Spleen (tissue), 11 donors: Measurements from ENCODE around the gene PTPRT. TPM values are rescaled to one million over a fixed set of nuclear protein-coding genes. Genes with fewer than 3 reads are reported as not detected.

Experiments used
- DNase-seq: peaks from one replicate; pipeline ENCODE4 v3.0.0-alpha.2; 2020
- H3K27ac ChIP-seq, 8 donors: fragments of 200-600 bp; sonication (generic) in 7 of 8; 1 replicate in 4 of 8; 2 replicates in 4 of 8; pipeline versions ENCODE4 v1.5.0 to v1.8.0; 2016 to 2021; ENCODE audit warnings: inconsistent platforms in 4 of 8, mild to moderate bottlenecking in 4 of 8, moderate library complexity in 1 of 8
- H3K27me3 ChIP-seq, 7 donors: fragments of 200-600 bp; sonication (generic) in 6 of 7; replicated peaks in 1 of 7; 1 replicate in 4 of 7; 2 replicates in 3 of 7; pipeline versions ENCODE4 v1.5.0 to v1.8.0; 2016 to 2021; ENCODE audit warnings: inconsistent platforms in 3 of 7, mild to moderate bottlenecking in 1 of 7
- H3K36me3 ChIP-seq, 6 donors: fragments of 200-600 bp; sonication (generic) in 5 of 6; 1 replicate in 4 of 6; 2 replicates in 2 of 6; pipeline versions ENCODE4 v1.5.0 to v1.8.0; 2016 to 2021; ENCODE audit warnings: inconsistent platforms in 2 of 6
- H3K4me1 ChIP-seq, 6 donors: fragments of 200-600 bp; sonication (generic) in 5 of 6; 1 replicate in 3 of 6; 2 replicates in 3 of 6; pipeline versions ENCODE4 v1.5.0 to v1.8.0; 2016 to 2021; ENCODE audit warnings: inconsistent platforms in 3 of 6
- H3K4me3 ChIP-seq, 8 donors: fragments of 200-600 bp; sonication (generic) in 7 of 8; 1 replicate in 4 of 8; 2 replicates in 4 of 8; pipeline versions ENCODE4 v1.5.0 to v1.8.0; 2016 to 2021; ENCODE audit warnings: inconsistent platforms in 4 of 8, mild to moderate bottlenecking in 4 of 8, moderate library complexity in 2 of 8
- H3K9me3 ChIP-seq, 8 donors: fragments of 200-600 bp; sonication (generic) in 7 of 8; 1 replicate in 4 of 8; 2 replicates in 4 of 8; pipeline versions ENCODE4 v1.5.0 to v1.8.0; 2016 to 2021; ENCODE audit warnings: inconsistent platforms in 4 of 8
- CTCF ChIP-seq, 11 experiments: fragments of 200-600 bp in 7 of 11; fragments of 450-650 bp in 4 of 11; sonication (generic) in 4 of 11; IDR thresholded peaks in 8 of 11; conservative IDR thresholded peaks in 3 of 11; 1 replicate in 7 of 11; 2 replicates in 4 of 11; pipeline versions ENCODE4 v1.4.0 to v1.8.0; 2016 to 2021; ENCODE audit warnings: antibody characterized with exemption in 11 of 11, inconsistent platforms in 4 of 11, mild to moderate bottlenecking in 1 of 11
- POLR2A ChIP-seq, 3 donors: fragments of 450-650 bp; IDR thresholded peaks; one replicate each; pipeline ENCODE4 v1.5.1; 2017; ENCODE audit warnings: antibody characterized with exemption in 3 of 3, mild to moderate bottlenecking in 1 of 3
- POLR2AphosphoS5 ChIP-seq, 3 donors: sonication (generic); formaldehyde crosslinking; IDR thresholded peaks; one replicate each; pipeline ENCODE4 v1.5.1; 2017; ENCODE audit warnings: antibody characterized with exemption in 3 of 3
- WGBS, 5 donors: extraction: QIAGEN DNeasy Blood & Tissue Kit in 3 of 5; methylation state at CpG; one replicate each; pipeline versions ENCODE4 v1.1.5 to v1.1.7; 2013 to 2018; 5-methylcytosine and 5-hydroxymethylcytosine counted together
- intact Hi-C: fragments of 100-400 bp; cut with DNase I; formaldehyde crosslinking; loops from one replicate; pipeline ENCODE4 v1.15.0; 2023; ENCODE audit warnings: low total_unique reads
- polyA plus RNA-seq, 3 donors: library from polyadenylated mRNA; stranded (reverse); fragments of 200-250 nt; gene quantifications; one replicate each; pipeline ENCODE4 v1.2.1, GENCODE V29; 2013
- total RNA-seq, 7 donors: library from RNA; depleted of rRNA in 3 of 7; stranded (reverse); fragments of >200 nt in 3 of 7; fragmentation: NEBNext Ultra II Directional in 4 of 7; extraction: Animal tissue kit (Norgen Biotek cat#: 25700) in 4 of 7; gene quantifications; one replicate each; pipeline versions ENCODE4 v1.1.0 to v1.2.1, GENCODE V29; 2016 to 2021
- donor health status: healthy with polysubstance abuse.
- donor health status: DM: no; HTN: no; CAD: no; lungs with moderate emphysema.
- donor health status: DM: no; HTN: no; CAD: no.
- donor health status: Bipolar disorder and iron deficiency.
- donor health status: healthy.
- donor health status: DM: no; HTN: no; CAD: no.
- donor health status: DM: yes; HTN: yes; CAD: no.

The PTPRT gene
- total and polyA plus RNA-seq, 10 donors = 0.02 to 4.7 (median 1.2) TPM

DNA sequence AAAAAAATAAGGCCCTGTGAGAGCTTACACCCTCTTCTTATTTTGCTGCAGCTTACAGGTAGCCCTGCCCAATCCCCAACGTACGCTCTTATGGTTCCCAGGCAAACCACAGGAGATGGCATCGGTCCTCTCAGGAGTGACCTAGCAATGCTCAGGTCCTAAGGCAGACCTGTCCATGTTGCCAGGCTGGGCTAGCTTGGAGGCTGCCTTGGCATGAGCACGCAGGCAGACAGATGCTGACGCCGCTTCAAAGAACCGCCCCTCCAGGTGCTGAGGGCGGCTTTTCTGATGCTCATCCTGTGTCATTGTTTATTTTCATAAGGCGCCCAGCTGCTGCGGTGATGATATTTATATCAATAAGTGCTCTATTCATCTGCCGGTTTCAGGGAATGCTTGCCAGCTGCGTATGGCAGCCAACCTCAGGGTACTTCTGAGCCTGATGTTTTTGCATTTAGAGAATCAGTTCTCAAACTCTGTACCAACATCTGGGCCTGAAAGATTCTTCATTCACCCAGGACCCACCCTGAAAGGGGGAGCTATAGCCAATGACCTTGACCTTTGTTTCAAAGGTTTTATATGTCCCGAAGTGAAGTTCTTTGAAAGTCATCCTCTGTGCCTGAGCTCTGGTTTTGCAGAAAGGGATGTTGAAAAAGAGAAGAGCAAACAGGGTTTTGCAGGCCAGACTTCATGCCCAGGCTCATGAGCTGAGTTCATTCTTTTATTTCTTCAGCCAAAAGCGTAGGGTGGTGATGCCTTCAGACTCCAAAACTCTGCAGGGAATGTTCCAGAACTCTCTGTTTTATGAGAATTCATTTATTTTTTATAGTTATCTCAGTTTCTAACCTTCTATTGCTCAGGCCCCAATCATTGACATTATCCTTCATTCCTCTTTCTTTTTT is 1095.9 kb downstream of the PTPRT start:
- no peak overlapping the region for H3K27ac ChIP-seq
- H3K4me3 ChIP-seq = no peak overlapping the region
- no peaks in the 10 kb centered on the region for H3K9me3 ChIP-seq
- no peaks in the 10 kb centered on the region for H3K36me3 ChIP-seq
- intact Hi-C loops = no loop called here
- H3K27me3 ChIP-seq = no peaks in the 10 kb centered on the region
- TF ChIP-seq POLR2AphosphoS5 (IDR thresholded peaks at IDR 0.05) = no peak
- no peak for TF ChIP-seq POLR2A (IDR thresholded peaks at IDR 0.05)
- no peak for TF ChIP-seq CTCF (IDR thresholded peaks at IDR 0.05 in 8 of 11, conservative IDR thresholded peaks at IDR 0.05 in 3 of 11)
- no peak for DNase-seq
- H3K4me1 ChIP-seq = no peaks in the 10 kb centered on the region
- 75 to 80% (median 76%) methylated on average over 14 of the region's 14 CpGs for WGBS, 5 donors

- DNase-seq = no peak
- TF ChIP-seq POLR2AphosphoS5 (IDR thresholded peaks at IDR 0.05) = no peak
- TF ChIP-seq CTCF (IDR thresholded peaks at IDR 0.05 in 8 of 11, conservative IDR thresholded peaks at IDR 0.05 in 3 of 11) = no peak
- TF ChIP-seq POLR2A (IDR thresholded peaks at IDR 0.05) = no peak
- Histone ChIP-seq H3K36me3 (no peaks in the 10 kb centered on the region), H3K9me3 (no peaks in the 10 kb centered on the region), H3K27me3 (no peaks in the 10 kb centered on the region), H3K4me1 (no peaks in the 10 kb centered on the region), H3K27ac (no peak overlapping the region), H3K4me3 (no peak overlapping the region)
- intact Hi-C loops = no loop called here
- 56 to 66% (median 58%) methylated on average over 4 of the region's 4 CpGs for WGBS, 5 donors
Observed at GRCh38 chr20:42093041-42093440, 1096.7 kb downstream of the PTPRT start.

- H3K27me3 ChIP-seq = no peaks in the 10 kb centered on the region
- TF ChIP-seq POLR2A (IDR thresholded peaks at IDR 0.05) (no peak), POLR2AphosphoS5 (IDR thresholded peaks at IDR 0.05) (no peak), CTCF (IDR thresholded peaks at IDR 0.05 in 8 of 11, conservative IDR thresholded peaks at IDR 0.05 in 3 of 11) (no peak)
- H3K27ac ChIP-seq = no peak overlapping the region
- H3K9me3 ChIP-seq = no peaks in the 10 kb centered on the region
- DNase-seq = no peak
- H3K36me3 ChIP-seq = no peaks in the 10 kb centered on the region
- WGBS, 5 donors = 80 to 92% (median 89%) methylated on average over 10 of the region's 10 CpGs
- intact Hi-C loops = no loop called here
- no peak overlapping the region for H3K4me3 ChIP-seq
- no peaks in the 10 kb centered on the region for H3K4me1 ChIP-seq
Observed at GRCh38 chr20:42085366-42085765, 1104.3 kb downstream of the PTPRT start.

GRCh38 chr20:42083280-42083679 is 1106.4 kb downstream of the PTPRT start:
- 33 to 91% (median 63%) methylated on average over 1 of the region's 1 CpG; no CpG with 5 or more reads in 1 of the 5 donors for WGBS, 5 donors
- Histone ChIP-seq H3K4me3 (no peak overlapping the region), H3K9me3 (no peaks in the 10 kb centered on the region), H3K27me3 (no peaks in the 10 kb centered on the region), H3K27ac (no peak overlapping the region), H3K36me3 (no peaks in the 10 kb centered on the region), H3K4me1 (no peaks in the 10 kb centered on the region)
- no peak for DNase-seq
- intact Hi-C loops = no loop called here
- TF ChIP-seq CTCF (IDR thresholded peaks at IDR 0.05 in 8 of 11, conservative IDR thresholded peaks at IDR 0.05 in 3 of 11) = no peak
